GM12874 (cell line): Measurements from ENCODE around the gene VIT.

Experiments used
- TF ChIP-seq, protein P1 (sequence below): IDR thresholded peaks from 2 replicates; pipeline ENCODE4 v1.5.1; 2011; ENCODE audit warnings: low read depth, mild to moderate bottlenecking, control low read depth, low read length, moderate library complexity; ENCODE audit not compliant: insufficient read depth

VIT gene

DNA sequence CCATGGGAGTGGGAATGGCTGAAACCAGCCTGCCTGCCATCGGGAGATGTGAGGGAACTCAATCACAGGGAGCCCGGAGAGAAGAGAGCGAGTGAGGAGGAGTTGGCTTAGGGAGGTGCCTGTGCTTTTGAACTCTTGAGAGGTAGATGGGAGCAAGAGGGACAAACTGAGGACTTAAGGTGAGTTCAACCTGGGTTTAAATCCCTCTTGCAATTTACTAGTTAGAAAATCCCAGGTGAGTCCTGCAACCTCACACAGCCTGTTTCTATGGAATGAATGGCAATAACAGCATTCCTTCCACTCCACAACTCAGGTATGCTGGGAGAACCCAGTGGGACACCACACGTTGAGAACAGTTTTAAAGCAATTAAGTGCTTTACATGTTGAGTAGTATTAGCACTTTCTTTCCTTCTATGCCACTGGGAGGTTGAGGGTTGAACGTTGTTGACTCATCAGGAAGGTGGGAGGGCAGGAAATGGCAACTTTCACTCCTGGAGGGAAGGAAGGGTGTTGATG is 57.3 kb downstream of the VIT start:
- TF ChIP-seq, protein P1, sequence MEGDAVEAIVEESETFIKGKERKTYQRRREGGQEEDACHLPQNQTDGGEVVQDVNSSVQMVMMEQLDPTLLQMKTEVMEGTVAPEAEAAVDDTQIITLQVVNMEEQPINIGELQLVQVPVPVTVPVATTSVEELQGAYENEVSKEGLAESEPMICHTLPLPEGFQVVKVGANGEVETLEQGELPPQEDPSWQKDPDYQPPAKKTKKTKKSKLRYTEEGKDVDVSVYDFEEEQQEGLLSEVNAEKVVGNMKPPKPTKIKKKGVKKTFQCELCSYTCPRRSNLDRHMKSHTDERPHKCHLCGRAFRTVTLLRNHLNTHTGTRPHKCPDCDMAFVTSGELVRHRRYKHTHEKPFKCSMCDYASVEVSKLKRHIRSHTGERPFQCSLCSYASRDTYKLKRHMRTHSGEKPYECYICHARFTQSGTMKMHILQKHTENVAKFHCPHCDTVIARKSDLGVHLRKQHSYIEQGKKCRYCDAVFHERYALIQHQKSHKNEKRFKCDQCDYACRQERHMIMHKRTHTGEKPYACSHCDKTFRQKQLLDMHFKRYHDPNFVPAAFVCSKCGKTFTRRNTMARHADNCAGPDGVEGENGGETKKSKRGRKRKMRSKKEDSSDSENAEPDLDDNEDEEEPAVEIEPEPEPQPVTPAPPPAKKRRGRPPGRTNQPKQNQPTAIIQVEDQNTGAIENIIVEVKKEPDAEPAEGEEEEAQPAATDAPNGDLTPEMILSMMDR, result no peak

DNA sequence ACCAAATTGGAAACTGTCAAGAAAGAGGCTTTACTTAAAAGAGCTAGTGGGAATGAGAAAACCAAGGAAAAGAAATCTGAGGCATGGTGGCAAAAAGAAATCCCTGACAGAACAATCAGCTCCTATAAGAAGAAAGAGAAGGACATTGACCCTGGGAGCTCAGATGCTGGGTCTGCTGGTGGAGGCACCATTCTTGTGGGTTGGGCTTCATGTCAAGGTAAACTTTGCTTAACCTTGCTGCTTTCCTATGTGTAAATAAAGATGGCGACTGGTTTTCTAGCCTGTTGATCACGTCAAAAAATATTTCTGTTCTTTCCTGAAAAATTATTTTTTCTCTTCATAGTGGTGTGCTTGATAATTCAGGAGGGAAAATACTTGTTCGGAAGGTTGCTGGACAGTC is 58.1 kb downstream of the VIT start:
- TF ChIP-seq, protein P1, result no peak

DNA sequence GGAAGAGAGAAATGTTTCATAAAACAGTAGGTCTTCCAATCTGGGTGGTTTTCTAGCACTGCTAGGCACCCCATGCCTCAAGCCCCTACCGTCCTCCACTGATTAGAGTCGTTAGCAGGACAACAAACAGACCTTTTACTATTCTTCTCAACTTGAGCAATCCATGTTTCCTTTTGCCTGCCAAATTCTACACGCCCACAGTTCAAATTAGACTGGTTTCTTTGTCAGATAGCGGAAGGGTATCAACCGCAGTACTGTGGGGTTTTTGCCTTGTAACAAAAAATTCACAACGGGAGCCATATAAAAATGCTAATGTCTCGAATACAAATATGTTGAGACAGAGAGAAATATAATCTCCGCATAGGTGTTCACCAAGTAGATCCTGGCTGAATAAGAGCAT is 59.9 kb downstream of the VIT start:
- TF ChIP-seq, protein P1, result no peak

DNA sequence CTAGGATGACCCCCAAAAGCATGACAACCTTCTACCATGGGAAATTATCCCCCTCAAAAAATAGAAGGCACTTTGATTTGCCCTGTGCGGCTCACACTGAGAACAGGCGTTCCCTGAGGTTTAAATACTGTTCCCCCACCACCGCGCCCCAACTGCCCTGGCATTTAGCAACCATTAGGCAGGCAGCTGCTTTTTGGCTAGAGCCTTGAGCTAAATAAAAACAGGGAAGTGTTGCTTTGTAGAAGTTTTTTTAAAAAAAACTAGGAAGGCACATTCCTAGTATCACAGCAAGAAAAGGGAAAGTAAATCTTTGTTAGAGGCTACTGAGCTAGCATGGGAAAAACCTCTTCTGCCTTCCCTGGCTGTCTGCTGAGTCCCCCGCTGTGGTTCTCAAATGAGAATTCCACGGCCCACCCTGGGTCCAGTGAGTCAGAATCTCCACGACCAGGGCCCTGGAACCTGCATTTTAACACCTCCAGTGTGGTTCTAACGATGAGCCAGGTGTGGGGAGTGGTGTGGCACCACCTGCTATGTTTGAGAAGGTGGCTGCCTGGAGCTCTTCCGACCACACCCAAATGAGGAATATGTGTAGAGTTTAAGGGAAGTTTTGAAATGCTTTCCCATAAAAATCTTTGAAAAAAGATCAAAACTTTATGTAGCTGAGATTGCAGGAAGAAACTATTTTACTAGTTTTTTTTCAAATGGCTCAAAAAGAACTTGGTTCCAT is 66.4 kb downstream of the VIT start:
- TF ChIP-seq, protein P1, result no peak

DNA sequence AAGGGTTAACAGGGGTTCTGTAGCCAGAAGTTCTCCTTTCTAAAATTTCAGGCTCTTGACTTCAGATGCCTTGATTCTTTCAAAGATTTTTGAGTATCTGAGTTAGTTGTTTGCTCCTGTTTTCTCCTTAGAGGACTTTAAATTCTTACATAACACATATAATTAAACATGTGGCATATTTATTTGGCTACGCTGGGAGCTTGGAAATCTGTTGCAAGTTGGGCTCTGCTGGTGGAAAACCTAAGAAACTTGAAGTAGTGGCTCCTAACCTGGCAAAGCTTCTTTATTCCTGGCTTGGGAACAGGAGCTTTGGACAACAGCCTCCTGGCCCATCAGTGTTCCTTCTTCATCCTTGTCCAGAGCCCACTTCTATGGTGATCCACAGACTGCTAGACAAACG is 72.6 kb downstream of the VIT start:
- TF ChIP-seq, protein P1, result no peak

DNA sequence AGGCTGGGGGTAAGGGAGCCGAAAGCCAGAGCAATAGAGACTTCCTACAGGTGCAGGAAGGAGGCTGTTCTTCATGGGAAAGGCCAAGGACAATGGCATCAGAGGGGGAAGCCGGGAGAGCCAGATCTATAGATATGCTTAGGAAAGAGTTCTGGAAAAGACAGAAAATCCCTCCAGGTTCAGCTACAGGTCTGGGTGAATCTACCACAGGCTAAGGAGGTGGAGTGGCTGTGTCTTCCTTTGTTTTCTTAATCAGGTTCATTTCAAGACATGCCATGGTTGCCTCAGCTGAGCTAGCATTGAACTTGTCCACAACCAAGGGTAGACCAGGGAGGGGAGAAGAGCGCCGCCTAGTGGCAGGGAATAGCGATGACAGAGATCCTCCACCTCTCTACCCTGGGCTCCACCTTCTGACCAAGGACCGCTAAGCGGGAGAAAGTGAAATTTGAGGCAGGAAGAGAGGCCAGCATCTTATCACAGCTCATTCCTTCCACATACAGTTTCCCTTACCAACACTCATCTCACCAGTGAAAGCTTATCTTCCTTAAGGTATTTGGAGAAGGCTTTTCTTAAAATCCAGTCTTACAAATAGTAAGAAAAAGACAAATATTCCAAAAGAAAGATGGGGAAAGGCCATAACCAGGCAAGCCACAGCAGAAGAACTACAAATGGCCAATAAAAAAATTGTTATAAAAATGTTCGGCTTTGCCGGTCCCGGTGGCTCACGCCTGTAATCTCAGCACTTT is 74.2 kb downstream of the VIT start:
- TF ChIP-seq, protein P1, result peak; percentile 70

DNA sequence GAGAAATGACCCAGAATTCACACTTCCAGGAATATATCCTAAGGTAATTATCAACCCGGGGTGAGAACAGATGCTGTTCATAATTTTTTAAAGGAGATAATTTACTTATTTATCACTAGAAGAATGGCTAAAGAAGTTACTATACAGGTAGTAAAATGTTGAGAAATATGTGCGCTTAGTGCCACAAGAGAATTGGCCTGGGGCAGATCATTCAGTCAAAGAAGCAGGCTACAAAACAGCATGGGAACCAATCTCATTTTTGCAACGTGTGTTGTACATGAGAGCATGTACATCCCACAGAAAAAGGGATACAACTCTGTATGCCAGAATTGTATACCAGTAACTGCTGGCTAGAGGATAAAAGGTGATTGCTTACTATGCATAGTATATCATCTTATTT is 75.2 kb downstream of the VIT start:
- TF ChIP-seq, protein P1, result no peak
